GM12801 (cell line): ENCODE data around the gene GOLGB1.

Source experiments
- TF ChIP-seq, protein P1 (sequence below): IDR thresholded peaks from one replicate; pipeline ENCODE4 v1.5.1; 2011; ENCODE audit warnings: control low read depth; ENCODE audit not compliant: insufficient read length; ENCODE audit errors: extremely low read depth

The GOLGB1 gene

DNA sequence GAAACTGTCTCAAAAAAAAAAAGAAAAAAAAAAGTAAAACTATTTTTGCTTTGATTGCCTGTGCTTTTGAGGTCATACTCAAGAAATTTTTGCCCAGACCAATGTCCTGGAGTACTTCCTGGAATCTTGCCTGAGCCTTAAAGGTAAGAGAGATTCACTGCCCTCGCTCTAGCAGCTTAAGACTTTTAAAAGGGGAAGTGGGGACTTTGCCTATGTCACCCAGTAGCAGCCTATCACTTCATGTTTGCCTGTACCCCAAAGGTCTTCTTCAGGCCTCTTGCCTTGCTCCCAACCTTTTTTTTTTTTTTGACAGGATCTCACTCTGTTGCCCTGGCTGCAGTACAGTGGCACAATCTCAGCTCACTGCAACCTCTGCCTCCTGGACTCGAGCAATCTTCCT is 18.9 kb upstream of the GOLGB1 start:
- TF ChIP-seq, protein P1, sequence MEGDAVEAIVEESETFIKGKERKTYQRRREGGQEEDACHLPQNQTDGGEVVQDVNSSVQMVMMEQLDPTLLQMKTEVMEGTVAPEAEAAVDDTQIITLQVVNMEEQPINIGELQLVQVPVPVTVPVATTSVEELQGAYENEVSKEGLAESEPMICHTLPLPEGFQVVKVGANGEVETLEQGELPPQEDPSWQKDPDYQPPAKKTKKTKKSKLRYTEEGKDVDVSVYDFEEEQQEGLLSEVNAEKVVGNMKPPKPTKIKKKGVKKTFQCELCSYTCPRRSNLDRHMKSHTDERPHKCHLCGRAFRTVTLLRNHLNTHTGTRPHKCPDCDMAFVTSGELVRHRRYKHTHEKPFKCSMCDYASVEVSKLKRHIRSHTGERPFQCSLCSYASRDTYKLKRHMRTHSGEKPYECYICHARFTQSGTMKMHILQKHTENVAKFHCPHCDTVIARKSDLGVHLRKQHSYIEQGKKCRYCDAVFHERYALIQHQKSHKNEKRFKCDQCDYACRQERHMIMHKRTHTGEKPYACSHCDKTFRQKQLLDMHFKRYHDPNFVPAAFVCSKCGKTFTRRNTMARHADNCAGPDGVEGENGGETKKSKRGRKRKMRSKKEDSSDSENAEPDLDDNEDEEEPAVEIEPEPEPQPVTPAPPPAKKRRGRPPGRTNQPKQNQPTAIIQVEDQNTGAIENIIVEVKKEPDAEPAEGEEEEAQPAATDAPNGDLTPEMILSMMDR = no peak

DNA sequence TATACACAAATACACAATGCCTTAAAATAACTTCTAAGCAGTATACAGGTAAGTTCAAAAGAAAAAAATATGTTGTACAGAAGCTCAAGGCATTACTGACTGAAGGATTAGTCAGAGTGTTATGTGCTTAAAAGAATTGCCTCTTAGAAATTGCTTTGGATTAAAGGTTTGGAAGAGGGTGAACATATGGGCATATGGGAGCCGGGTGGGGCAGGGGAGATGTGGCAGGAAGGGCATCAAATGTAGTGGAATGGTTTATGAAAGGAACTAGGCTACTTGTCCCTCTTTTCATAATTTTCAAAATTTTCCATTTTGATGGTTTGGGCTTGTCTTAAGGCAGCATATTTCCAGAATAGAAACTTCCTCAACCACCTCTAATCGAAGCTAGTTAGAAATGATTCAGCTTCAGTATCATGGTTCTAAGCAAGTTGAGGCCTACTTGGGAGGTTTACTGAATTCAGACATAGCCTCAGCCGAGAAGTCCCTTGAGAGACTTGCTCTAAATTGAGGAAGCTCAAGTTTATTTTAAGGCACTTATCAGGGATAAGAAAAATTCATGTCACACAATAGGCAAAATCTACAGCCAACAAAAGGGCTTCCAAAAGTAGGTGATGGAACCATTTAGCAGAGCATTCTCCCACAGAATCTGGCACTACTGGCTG is 10.1 kb upstream of the GOLGB1 start:
- TF ChIP-seq, protein P1 = no peak

DNA sequence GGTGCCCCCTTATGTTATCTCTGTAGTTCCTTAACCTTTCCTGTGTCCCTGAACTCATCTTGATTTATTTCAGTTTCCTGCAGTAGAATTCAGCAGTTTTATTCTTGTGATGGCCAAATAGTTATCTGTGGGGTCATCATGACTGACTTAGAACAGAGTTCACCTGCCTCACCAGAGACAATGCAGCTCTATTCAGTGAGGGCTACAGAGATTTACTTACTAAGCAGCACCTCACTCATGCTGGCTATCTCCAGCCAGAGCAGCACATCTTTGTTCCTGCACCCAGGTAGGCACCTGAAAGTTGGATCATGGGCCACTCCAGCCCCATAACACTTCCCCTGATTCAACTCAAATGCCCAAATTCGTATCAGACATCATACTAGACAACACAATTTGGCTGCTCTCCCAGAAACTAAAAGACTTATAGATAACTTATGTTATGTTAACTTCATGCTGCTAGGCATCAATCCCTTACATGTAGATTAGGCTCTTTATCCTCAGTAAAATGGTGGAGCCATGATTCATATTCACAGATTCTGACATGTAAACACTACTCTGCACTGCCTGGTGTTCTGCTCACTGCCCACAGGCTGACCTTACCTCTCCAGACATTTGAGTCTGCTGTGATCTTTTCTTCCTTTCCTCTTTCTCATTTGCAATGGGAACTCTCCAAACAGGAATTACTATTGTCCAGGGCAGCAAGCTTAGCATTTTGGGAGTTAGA is 9.3 kb upstream of the GOLGB1 start:
- TF ChIP-seq, protein P1 = no peak

DNA sequence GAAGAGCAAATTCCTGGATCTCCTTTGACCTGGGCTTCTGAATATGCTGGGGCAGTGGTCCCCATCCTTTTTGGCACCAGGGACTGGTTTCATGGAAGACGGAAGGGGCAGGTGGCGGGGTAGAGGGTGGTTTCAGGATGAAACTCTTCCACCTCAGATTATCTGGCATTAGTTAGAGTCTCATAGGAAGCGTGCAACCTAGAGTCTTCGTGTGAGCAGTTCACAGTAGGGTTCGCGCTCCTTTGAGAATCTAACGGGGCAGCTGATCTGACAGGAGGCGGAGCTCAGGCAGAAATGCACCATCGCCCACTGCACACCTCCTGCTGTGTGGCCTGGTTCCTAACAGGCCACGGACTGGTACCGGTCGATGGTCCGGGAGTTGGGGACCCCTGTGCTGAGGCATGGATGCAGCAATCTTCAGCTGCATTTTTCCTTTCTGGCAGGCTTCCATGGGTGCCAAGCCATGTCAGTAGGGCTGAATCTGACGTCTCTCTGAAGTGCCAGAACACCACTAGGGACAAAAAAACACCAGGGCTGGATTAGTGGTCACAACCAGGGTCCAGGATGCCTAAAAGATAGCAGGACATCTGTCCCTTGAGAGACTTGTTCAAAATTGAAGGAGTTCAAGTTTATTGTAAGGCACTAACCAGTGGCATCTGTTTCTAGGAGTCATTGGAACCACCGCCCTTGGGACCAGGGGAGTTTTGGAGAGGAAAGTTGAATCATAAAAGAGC is 8.4 kb upstream of the GOLGB1 start:
- TF ChIP-seq, protein P1 = no peak

DNA sequence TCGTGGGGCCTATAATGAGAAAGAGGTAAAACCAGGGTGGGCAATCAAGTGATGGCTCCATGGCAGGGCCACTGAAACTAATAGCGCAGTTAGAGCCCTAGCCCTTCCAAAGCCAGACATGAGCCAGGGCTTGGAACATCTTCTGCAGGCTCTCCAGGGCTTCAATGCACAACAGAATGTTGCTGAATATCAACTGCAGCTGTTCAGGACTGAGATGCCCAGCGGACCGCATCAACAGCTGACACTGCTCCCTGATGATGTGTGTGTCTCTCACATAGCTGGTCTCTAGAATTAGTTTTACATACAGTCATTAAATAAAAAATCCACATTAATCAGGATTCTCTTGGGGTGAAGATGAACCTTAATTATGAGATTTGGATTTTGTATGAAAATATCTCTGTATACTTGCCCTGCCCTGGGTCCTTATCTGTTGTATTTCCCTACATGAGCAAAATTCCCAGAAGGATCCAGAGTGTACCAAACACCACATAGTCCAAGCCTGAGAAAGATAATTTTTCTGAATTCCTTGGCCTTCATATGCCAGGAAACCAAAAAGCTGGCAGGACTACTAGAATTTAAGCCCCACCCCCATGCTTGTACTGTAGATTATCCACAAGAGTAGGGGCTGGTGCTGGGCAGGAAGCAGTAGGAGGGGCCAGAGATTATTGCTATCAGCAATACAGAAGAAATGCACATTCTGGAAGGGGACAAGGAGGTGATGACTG is 7.7 kb upstream of the GOLGB1 start:
- TF ChIP-seq, protein P1 = no peak

DNA sequence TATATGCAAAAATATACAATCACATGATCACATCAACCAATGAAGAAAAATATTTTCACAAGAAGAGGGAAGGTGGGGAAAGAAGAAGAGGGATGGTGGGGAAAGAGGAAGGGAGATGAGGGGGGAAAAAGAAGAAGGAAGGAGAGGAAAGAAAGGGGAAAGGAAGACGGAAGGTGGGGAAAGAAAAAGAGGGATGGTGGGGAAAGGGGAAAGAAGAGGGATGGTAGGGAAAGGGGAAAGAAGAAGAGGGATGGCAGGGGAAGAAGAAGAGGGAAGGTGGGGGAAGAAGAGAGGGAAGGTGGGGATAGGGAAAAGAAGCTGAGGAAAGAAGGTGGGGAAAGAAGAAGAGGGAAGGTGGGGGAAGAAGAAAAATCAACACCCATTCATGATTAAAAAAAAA is 3.2 kb upstream of the GOLGB1 start:
- TF ChIP-seq, protein P1 = no peak

DNA sequence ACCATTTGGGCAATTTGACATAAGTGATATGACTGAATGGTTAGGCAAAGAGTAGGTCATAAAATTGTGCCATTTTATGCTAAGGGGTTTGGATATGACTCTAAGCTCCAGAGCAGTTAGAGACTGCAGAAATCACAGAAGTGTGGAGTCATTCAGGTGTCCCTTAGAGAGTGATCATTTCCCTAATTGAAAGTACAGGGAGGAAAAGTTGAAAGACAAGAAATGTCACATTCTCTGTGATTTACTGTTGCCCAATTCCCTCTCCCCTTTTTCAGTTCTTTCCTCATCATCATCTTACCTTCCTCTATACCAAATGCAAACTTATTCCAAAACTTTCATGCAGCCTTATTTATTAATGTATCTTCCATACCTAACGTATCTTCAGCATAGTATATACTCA is 2.7 kb upstream of the GOLGB1 start:
- TF ChIP-seq, protein P1 = no peak
